ENCODE data around the gene IMMT. TPM values are rescaled to one million over a fixed set of nuclear protein-coding genes. Genes with fewer than 3 reads are reported as not detected.

The IMMT gene
- total and polyA plus RNA-seq, 2 donors (not counting 1 experiment from before 2014, with no cell fraction given), result 23.5 to 66.0 TPM

GRCh38 chr2:86213699-86214502 is 18.6 kb upstream of the IMMT start:
- intact Hi-C loops (cut with micrococcal nuclease), result no loop called here
- ATAC-seq (ENCODE audit: low read depth), result no peak
- Histone ChIP-seq H2AFZ (ENCODE audit: insufficient read depth, low read depth, low read length, poor library complexity, severe bottlenecking) (no peak overlapping the region), H3K9me3 (ENCODE audit: control extremely low read depth in 1 of 3, control insufficient read depth in 2 of 3, insufficient read depth in 1 of 3, low read length in 2 of 3) (peaks cover 0 to 3% (median 0%) of the 10 kb centered on the region in 3 donors), H4K20me1 (ENCODE audit: control insufficient read depth, insufficient read depth, low read length, poor library complexity, severe bottlenecking) (no peaks in the 10 kb centered on the region), H3K36me3 (replicated peaks in 1 of 2; ENCODE audit: control extremely low read depth in 1 of 2, control insufficient read depth in 1 of 2, extremely low read depth in 1 of 2, insufficient read depth in 2 of 2, low read length in 1 of 2) (peaks cover 8 to 49% of the 10 kb centered on the region in 2 experiments), H3K4me3 (ENCODE audit: control extremely low read depth in 1 of 5, extremely low read depth in 1 of 5, insufficient read depth in 1 of 5, low read depth in 2 of 5, low read length in 4 of 5) (no peak overlapping the region), H3K27ac (ENCODE audit: low read length in 2 of 2) (no peak overlapping the region), H3K4me1 (ENCODE audit: control insufficient read depth in 2 of 2, insufficient read depth in 2 of 2, low read length in 2 of 2) (peaks cover 6 to 10% of the 10 kb centered on the region in 2 donors), H3K27me3 (replicated peaks in 1 of 4; ENCODE audit: control extremely low read depth in 1 of 4, control insufficient read depth in 3 of 4, insufficient read depth in 4 of 4, low read length in 3 of 4) (no peaks in the 10 kb centered on the region), H3K9ac (ENCODE audit: low read length) (no peak overlapping the region), H3K4me2 (replicated peaks; ENCODE audit: low read depth, low read length, poor library complexity, severe bottlenecking) (no peak overlapping the region), H3K79me2 (ENCODE audit: control insufficient read depth, insufficient read depth, low read length) (no peaks in the 10 kb centered on the region)
- ChIA-PET POLR2A (no interaction called here), CTCF (no interaction called here)
- H3K4me3 Mint-ChIP-seq, result no peak overlapping the region
- H3K9me3 Mint-ChIP-seq (ENCODE audit: insufficient read depth), result no peaks in the 10 kb centered on the region
- no peaks in the 10 kb centered on the region for H3K27me3 Mint-ChIP-seq
- peaks cover 12% of the 10 kb centered on the region for H3K4me1 Mint-ChIP-seq
- WGBS (ENCODE audit: insufficient coverage), result 86% methylated on average over 1 of the region's 4 CpGs
- no peak overlapping the region for H3K27ac Mint-ChIP-seq
- no peak for TF ChIP-seq CTCF (IDR thresholded peaks at IDR 0.05)
- DNase-seq, result no peak

- POLR2A ChIA-PET, result no interaction called here
- CTCF ChIA-PET, result interaction anchor here (1.0 kb wide), 1 partner anchor 85 kb away, joined by 4 read pairs; no protein-coding TSS in a partner anchor
- WGBS (ENCODE audit: insufficient coverage), result no CpG with 5 or more reads among the region's 1 CpG
These were observed 17.8 kb upstream of the IMMT start for GRCh38 chr2:86213056-86213455.

More at GRCh38 chr2:86213056-86213455, 17.8 kb upstream of the IMMT start:
- Mint-ChIP-seq H3K27ac (no peak overlapping the region), H3K27me3 (no peaks in the 10 kb centered on the region), H3K4me3 (no peak overlapping the region), H3K4me1 (peaks cover 12% of the 10 kb centered on the region), H3K9me3 (ENCODE audit: insufficient read depth) (no peaks in the 10 kb centered on the region)
- Histone ChIP-seq H3K27ac (ENCODE audit: low read length in 2 of 2) (no peak overlapping the region), H2AFZ (ENCODE audit: insufficient read depth, low read depth, low read length, poor library complexity, severe bottlenecking) (no peak overlapping the region), H4K20me1 (ENCODE audit: control insufficient read depth, insufficient read depth, low read length, poor library complexity, severe bottlenecking) (no peaks in the 10 kb centered on the region), H3K36me3 (replicated peaks in 1 of 2; ENCODE audit: control extremely low read depth in 1 of 2, control insufficient read depth in 1 of 2, extremely low read depth in 1 of 2, insufficient read depth in 2 of 2, low read length in 1 of 2) (peaks cover 8 to 56% of the 10 kb centered on the region in 2 experiments), H3K9ac (ENCODE audit: low read length) (no peak overlapping the region), H3K4me3 (ENCODE audit: control extremely low read depth in 1 of 5, extremely low read depth in 1 of 5, insufficient read depth in 1 of 5, low read depth in 2 of 5, low read length in 4 of 5) (no peak overlapping the region), H3K9me3 (ENCODE audit: control extremely low read depth in 1 of 3, control insufficient read depth in 2 of 3, insufficient read depth in 1 of 3, low read length in 2 of 3) (peaks cover 0 to under 1% (median 0%) of the 10 kb centered on the region in 3 donors), H3K27me3 (replicated peaks in 1 of 4; ENCODE audit: control extremely low read depth in 1 of 4, control insufficient read depth in 3 of 4, insufficient read depth in 4 of 4, low read length in 3 of 4) (no peaks in the 10 kb centered on the region), H3K4me1 (ENCODE audit: control insufficient read depth in 2 of 2, insufficient read depth in 2 of 2, low read length in 2 of 2) (peaks cover 6 to 10% of the 10 kb centered on the region in 2 donors), H3K79me2 (ENCODE audit: control insufficient read depth, insufficient read depth, low read length) (no peaks in the 10 kb centered on the region), H3K4me2 (replicated peaks; ENCODE audit: low read depth, low read length, poor library complexity, severe bottlenecking) (no peak overlapping the region)
- intact Hi-C loops (cut with micrococcal nuclease), result no loop called here
- DNase-seq, result no peak
- no peak for TF ChIP-seq CTCF (IDR thresholded peaks at IDR 0.05)
- TF ChIP-seq EZH2 (IDR thresholded peaks at IDR 0.05; ENCODE audit: borderline replicate concordance, insufficient read depth, low read depth, low read length, poor library complexity, severe bottlenecking), result no peak
- no peak for ATAC-seq (ENCODE audit: low read depth)

All from B cell (primary cell).